NCI-H82 treated with DMSO at 0.1 percent for 48 hours (cell line): ENCODE measurements around the gene PDE9A.

ENCODE experiments used
- DNase-seq: peaks from one replicate; lab custom pipeline; 2025; ENCODE audit not compliant: unreplicated experiment; lab: John Stamatoyannopoulos, UW

PDE9A gene

GRCh38 chr21:42684109-42684916 is 30.9 kb downstream of the PDE9A start:
- no peak for DNase-seq

- no peak for DNase-seq
Measured at GRCh38 chr21:42685036-42685435, 31.6 kb downstream of the PDE9A start.

- DNase-seq = no peak
Measured at GRCh38 chr21:42685954-42686500, 32.6 kb downstream of the PDE9A start.

- no peak for DNase-seq
Measured at GRCh38 chr21:42687796-42688195, 34.4 kb downstream of the PDE9A start.

- no peak for DNase-seq
Measured at GRCh38 chr21:42688226-42688840, 34.9 kb downstream of the PDE9A start.

- no peak for DNase-seq
Measured at GRCh38 chr21:42688841-42689371, 35.5 kb downstream of the PDE9A start.

GRCh38 chr21:42690586-42690985 is 37.2 kb downstream of the PDE9A start:
- no peak for DNase-seq

- no peak for DNase-seq
Measured at GRCh38 chr21:42691901-42692559, 38.6 kb downstream of the PDE9A start.

GRCh38 chr21:42692688-42693087 is 39.3 kb downstream of the PDE9A start:
- DNase-seq = no peak

- no peak for DNase-seq
Measured at GRCh38 chr21:42694751-42695696, 41.6 kb downstream of the PDE9A start.

GRCh38 chr21:42695697-42696380 is 42.4 kb downstream of the PDE9A start:
- DNase-seq = no peak

- no peak for DNase-seq
Measured at GRCh38 chr21:42696501-42697040, 43.1 kb downstream of the PDE9A start.

- DNase-seq = no peak
Measured at GRCh38 chr21:42698733-42699132, 45.3 kb downstream of the PDE9A start.

GRCh38 chr21:42699196-42699595 is 45.8 kb downstream of the PDE9A start:
- no peak for DNase-seq

GRCh38 chr21:42701706-42702456 is 48.5 kb downstream of the PDE9A start:
- DNase-seq = no peak

- no peak for DNase-seq
Measured at GRCh38 chr21:42702720-42703119, 49.3 kb downstream of the PDE9A start.

GRCh38 chr21:42703136-42703908 is 49.9 kb downstream of the PDE9A start:
- no peak for DNase-seq

GRCh38 chr21:42703965-42704364 is 50.5 kb downstream of the PDE9A start:
- DNase-seq = no peak
